Superior temporal gyrus (tissue), 1 donor: Measurements from ENCODE around the gene INPP1.
A peak's percentile ranks its signal among the peaks of the same experiment; 100 is the strongest.

Source experiments
- DNase-seq: peaks from one replicate; pipeline ENCODE4 v3.0.0-alpha.2; 2016; ENCODE audit errors: extremely low spot score

INPP1 gene

GRCh38 chr2:190361572-190361971, 18.2 kb downstream of the INPP1 start:
- peak; percentile 46 for DNase-seq

GRCh38 chr2:190362894-190363293, 19.5 kb downstream of the INPP1 start:
- DNase-seq: peak; percentile 24

GRCh38 chr2:190365499-190366204, 22.3 kb downstream of the INPP1 start:
- no peak for DNase-seq

- DNase-seq: no peak
Observed at GRCh38 chr2:190366248-190366753, 22.9 kb downstream of the INPP1 start.

- DNase-seq: no peak
Observed at GRCh38 chr2:190367091-190367490, 23.7 kb downstream of the INPP1 start.

- no peak for DNase-seq
Observed at GRCh38 chr2:190369635-190370034, 26.2 kb downstream of the INPP1 start.

- no peak for DNase-seq
Observed at GRCh38 chr2:190376083-190376482, 32.7 kb downstream of the INPP1 start.

GRCh38 chr2:190376591-190377245, 33.3 kb downstream of the INPP1 start:
- no peak for DNase-seq

GRCh38 chr2:190378880-190379237, 35.5 kb downstream of the INPP1 start:
- no peak for DNase-seq

- no peak for DNase-seq
Observed at GRCh38 chr2:190379249-190379964, 36.0 kb downstream of the INPP1 start.

GRCh38 chr2:190380962-190381412, 37.6 kb downstream of the INPP1 start:
- no peak for DNase-seq

GRCh38 chr2:190382851-190383250, 39.5 kb downstream of the INPP1 start:
- no peak for DNase-seq

GRCh38 chr2:190387422-190387821, 44.0 kb downstream of the INPP1 start:
- no peak for DNase-seq

- no peak for DNase-seq
Observed at GRCh38 chr2:190396271-190396670, 52.9 kb downstream of the INPP1 start.

GRCh38 chr2:190402986-190403603, 59.7 kb downstream of the INPP1 start:
- DNase-seq: no peak

- DNase-seq: peak; percentile 69
Observed at GRCh38 chr2:190404487-190404886, 61.1 kb downstream of the INPP1 start.

- DNase-seq: no peak
Observed at GRCh38 chr2:190405070-190405469, 61.7 kb downstream of the INPP1 start.

- no peak for DNase-seq
Observed at GRCh38 chr2:190405995-190406394, 62.6 kb downstream of the INPP1 start.

GRCh38 chr2:190406805-190407204, 63.4 kb downstream of the INPP1 start:
- DNase-seq: peak; percentile 24

- peak; percentile 74 for DNase-seq
Observed at GRCh38 chr2:190407246-190407661, 63.9 kb downstream of the INPP1 start.

- peak; percentile 37 for DNase-seq
Observed at GRCh38 chr2:190407662-190408537, 64.5 kb downstream of the INPP1 start, which contains the start of gene MFSD6. MFSD6 (plus strand) TSS chr2:190408355; CDS start chr2:190436030, 27,675 bp downstream.
